GM21737 (cell line): Measurements from ENCODE around the gene SORL1-AS1.

Source experiments
- ATAC-seq: cut with Tn5 transposase; IDR thresholded peaks from one replicate; pipeline ENCODE4 v1.9.1; 2021; ENCODE audit warnings: mild to moderate bottlenecking, moderate library complexity; ENCODE audit not compliant: unreplicated experiment

Gene SORL1-AS1

DNA sequence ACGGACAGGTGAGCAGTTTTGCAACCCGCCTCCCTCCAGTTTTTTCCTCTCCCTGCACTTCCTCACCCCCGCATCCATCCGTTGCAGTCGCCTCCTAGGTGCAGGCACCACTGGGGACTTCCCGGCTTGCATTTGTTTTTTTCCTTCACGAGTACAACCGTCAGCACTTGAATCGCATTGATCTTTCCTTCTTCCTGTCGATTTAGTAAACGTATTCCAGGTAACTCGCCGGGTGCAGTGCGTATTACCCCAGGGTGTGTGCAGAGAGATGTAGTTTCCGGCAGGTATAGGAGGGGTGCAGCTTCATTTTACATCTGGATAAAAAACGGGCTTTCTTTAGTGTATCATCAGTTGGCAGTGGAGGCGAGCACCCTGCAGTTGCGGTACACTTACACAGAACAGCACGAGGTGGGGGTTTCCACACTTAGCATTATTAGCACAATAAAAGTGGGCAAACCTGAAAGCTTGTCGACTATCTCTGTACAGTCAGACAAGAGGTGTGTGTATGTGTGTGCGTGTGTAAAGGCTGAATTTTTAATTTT lies at the start of gene SORL1-AS1:
SORL1-AS1 (minus strand) TSS at position 359 of the 542 bp plus-strand sequence.
- peak; percentile 11 for ATAC-seq

DNA sequence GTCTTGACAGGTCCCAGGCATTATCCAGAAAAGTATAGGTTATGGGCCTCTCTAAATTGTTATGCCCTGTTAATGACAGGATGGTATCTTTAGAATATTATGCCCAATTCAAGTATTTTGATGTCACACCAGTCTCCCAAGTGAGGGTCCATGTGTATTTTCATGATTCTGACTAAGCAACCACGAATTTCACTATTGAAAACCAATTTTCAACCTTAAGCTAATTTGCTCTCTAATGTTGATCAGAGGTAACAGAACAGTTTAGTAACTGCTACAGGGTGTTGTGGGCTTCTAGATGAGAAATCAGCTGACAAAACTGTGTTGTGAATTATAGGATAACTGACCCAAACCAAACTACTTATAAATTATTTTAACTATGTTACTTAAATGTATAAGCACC lies 48.0 kb upstream of the SORL1-AS1 start:
- ATAC-seq, result no peak

DNA sequence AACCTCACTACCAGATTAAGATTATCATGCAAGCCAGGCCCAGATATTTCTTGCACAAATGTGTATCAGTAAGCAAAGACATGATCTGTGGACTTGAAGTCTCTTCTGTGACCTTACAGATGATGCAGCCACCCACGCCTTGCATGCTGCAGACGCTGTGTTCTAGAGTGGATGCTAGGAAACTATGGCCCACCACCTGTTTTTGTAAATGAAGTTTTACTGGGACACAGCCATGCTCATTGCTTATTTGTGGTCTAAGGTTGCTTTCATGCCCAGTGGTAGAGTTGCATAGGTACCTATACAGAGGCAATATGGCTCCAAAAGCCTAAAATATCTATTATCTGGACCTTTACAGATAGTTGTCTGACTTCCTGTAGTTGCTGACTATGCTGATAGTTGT lies 47.5 kb upstream of the SORL1-AS1 start:
- ATAC-seq, result no peak

DNA sequence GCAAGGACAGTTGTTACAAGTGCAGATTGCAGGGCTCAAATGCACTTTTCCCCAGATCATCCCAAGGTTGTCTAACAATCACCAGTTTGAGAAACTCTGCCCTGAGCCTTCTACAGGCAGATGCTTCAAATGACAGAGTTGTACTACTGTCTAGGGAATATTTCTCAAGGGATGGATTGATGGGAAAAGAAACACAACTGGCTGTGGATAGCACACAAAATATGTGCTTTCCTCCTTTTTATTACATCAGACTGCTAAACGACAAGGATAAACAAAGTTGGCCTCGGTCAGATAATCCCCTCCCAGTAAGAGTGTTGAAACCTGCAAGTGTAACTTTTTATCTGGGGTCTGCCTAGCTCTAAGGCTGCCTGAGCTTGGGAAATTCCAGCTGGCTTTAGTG lies 46.6 kb upstream of the SORL1-AS1 start:
- no peak for ATAC-seq

DNA sequence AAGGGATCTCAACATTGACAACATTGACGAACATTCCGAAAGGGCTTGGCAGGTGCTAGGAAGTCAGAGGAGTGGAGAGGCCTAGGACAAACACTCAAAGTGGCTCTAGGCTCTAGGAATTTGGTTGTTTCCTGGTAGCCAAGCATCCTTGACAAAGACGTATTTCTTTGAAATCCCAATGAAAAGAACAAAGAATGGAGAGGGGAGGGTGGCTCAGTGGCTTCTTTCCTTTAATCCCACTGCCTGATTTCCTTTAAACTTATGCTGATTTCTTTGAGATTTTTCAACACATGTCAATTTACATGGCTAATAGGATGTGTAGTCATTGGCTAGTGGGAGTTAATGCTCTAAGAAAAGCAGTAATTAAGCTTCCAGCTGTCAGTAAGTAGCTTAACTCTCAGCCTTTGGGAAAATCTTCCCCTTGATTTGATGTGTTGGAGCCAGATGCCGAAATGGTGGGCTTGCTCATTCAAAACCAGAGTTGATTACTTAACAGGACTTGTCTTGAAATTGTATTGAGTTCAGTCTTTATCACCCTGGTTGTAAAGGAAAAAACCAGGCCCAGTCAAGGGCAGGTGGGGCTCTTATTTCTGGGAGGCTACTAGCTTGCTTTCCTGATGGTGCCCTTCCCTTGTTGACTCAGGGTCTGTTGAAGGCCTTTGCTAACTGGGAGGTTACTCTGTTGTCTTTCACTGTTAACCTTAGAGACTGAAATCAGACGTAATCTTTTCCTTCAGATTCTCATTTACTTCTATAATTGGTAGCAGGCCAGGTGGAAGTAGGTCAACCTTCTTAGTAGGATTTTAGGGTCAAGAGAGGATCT lies 44.6 kb upstream of the SORL1-AS1 start:
- ATAC-seq, result no peak

DNA sequence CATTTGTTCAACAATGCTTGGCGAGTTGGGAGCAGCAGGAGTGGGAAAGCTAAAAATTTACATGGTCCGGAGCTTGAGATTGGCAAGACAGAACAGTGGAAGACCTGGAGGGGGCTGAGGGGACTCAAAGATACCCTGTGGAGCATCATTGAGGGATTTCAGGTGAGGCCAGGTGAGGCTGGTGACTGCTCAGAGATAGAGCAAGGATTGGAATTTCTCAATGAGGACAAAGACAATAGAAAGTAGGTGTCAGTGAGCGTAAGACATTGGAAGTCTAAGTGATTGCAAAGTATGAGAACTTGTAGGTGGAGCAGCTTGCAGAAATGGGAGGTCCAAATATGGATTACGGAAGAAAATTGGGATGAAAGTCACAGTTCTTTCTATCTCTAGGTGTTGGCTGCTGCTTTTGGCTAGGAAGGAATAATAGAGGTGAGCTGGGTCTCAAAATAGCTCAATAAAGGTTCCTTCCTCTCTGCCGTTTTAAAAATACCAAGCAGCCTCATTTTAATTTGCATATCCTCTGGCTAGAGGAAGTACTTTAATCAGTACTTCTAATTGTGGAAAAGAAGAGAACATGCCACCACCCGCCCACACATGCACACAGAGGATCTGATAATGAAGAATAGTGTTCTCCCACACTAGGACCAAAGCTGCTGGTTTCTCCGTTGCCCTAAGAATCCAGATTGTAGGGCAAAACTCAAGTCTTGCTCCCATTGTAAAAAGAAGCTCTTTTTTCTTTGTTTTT lies 41.8 kb upstream of the SORL1-AS1 start:
- no peak for ATAC-seq

DNA sequence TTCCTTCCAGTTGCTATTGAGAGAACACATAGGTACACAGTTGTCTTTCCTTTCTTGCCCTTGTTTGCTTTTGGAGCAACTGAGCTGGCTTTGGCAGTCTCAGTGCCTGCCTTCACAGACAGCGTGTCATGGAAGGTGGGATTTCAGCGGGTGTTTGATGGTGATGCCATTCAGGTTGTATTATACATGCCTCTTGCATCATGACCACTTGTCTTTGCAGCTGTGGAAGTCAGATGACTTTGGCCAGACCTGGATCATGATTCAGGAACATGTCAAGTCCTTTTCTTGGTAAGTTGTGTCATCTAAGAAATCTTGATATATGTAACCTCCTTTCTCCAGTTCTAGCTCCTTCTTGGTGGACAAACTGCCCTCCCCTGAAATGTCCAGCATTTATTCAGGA lies 37.1 kb upstream of the SORL1-AS1 start:
- no peak for ATAC-seq

DNA sequence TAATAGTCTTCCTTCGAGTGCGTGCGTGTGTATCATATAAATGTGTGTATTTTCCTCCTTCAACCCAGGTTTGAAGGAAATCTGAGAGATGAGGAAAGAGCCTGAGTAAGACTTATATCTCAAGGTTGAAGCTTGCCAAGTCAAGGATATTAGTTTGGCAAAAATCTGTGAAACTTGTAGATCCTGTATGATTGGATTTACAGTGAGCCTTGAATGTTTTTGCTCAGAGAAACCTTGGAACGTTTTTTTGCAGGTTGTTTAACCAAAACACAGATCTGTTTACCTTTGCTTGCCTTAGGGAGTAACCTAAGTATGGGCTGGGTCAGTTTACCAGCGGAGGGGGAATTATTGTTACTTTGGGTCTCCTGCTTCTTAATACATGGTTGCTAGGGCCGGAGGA lies 35.9 kb upstream of the SORL1-AS1 start:
- no peak for ATAC-seq

DNA sequence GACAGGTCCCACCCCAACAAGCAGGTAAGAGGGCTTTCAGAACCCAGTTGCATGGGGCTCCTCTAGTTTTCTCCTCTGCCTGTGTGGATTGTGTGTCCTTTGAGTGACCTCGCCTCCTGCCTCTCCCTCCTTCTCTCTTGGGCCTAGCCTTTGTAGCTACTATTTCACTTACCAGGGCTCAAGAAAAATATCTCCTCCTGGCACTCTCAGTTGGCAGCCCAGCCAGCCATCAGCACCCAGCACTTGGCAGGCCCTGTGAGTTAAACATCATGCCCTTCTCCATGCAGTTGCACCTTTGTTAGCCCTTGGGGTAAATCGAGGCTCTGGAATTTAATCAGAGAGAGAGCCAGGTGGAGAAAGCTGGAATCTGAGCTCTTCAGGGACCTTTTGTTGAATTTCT lies 35.4 kb upstream of the SORL1-AS1 start:
- ATAC-seq, result no peak

DNA sequence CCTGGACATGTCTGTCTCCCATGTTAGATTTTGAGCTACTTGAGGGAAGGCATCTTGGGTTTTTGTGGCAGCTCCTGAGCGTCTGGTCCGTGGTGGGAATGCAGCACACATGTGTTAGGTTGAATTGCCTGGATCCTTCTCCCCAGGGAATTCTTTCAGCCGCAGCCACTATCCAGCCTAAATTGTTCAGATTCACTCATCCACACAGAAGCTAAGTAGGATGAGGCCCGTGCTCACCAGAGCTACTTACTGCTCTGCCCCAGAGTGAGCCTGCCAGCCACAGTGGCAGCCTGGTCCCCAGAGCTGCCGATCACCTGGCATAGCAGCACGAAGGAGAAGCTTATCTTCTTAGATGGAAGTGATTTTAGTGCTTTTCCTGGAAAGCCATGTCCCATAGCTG lies 34.4 kb upstream of the SORL1-AS1 start:
- ATAC-seq, result no peak

DNA sequence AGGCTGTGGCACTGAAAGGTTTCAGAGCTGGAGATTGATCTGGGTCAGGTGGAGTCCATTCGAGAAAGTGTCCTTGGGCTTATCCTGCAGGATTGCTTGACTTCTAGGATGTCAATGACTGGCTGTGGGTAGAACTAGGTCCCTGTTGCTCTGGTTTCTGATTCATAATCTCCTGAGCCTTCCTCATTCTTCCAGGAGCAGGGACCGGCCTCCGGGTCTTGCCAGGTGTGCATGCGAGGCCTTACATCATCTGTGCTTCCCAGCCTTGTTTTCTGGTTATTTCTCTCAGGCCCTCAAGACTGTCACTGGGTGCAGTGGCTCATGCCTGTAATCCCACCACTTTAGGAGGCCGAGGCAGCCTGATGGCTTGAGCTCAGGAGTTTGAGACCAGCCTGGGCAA lies 33.3 kb upstream of the SORL1-AS1 start:
- ATAC-seq, result no peak

DNA sequence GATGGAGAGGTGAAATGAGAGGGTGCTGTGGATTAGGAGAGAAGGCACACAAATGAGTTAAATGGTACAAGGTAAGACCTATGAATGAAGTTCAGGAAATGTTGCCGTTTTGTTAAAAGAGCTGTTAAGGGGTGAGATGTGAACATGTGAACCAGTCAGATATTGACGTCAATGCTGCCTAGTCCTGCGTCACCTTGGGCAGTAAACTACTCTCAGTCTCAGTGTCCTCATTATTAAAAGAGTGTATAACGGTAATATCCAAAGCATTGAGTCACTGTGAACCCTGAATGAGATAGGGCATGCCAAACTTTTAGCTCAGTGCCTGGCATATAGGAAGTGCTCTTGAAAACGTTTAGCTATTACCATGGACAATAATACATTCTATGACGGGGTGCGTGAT lies 32.4 kb upstream of the SORL1-AS1 start:
- no peak for ATAC-seq

DNA sequence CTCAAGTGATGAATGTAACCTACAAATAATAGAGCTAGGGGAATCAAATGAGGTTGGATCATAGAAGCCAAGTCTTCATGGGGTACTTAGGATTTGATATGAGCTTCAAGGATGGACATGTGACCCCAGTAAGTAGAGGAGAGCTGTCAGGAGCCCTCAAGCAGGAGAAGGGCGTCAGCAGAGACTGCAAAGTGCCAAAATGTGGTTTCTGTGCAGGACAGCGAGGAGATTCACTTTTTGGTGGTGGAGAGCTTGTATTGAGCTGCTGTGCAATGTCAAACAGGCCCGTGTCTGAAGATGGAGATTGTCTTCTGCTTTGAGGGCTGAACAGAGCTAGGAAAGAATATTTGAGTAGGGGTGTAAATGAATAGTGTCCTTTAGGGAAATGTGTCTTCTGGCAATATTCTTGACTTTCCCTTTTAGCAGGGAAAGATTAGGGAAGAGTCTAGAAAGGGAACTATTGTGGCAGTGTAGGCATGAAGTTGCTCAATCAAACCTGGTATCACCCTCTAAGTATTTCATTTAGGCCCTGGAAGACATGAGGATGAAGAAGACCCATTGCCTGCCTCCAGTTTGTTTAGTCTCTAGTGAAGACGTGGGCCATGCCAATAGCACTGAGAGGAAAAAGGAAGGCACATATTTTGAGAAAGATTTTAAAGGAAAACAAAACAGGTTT lies 31.2 kb upstream of the SORL1-AS1 start:
- no peak for ATAC-seq

DNA sequence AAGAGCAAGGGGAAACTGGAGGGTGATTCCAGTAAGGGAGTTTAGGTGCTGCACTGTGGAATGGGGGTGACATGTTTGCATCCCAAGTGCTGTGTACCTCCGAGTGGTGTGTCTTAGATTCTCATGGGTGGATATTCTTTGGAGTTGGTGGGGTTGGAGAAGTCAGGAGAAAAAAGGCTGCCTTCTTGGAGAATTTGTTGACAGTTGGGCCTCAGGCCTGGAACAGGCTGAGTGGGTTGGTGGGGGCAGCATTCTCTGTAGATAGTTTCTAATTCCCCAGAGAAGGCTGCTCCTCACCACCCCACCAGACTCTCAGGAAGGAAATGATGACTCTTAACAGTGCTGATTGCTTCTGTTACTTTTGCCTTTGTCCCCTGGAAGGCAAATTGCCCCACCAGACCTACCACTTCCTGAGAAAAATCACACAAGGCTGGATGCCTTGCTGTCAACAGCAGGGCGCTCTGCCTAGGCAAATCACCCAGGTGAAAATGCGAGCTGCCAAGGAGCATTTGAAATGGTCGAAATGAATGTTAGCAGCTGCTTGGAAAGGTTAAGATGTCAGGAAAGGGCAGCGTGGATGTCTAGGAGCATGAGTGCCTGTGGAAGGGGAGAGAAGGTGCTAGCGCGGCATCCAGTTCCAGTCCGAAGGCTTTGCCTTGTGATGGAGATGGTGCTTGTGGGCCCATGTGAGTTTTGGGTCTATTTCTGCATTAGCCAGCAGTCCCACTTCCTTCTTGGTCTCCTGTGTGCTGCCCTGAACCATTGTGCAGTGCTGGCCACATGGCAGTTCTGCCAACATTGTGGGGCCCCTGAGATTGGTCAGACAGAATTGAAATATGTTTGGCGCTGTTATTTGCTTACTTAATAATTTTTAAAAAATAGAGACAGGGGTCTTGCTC lies 29.7 kb upstream of the SORL1-AS1 start:
- peak; percentile 86 for ATAC-seq

DNA sequence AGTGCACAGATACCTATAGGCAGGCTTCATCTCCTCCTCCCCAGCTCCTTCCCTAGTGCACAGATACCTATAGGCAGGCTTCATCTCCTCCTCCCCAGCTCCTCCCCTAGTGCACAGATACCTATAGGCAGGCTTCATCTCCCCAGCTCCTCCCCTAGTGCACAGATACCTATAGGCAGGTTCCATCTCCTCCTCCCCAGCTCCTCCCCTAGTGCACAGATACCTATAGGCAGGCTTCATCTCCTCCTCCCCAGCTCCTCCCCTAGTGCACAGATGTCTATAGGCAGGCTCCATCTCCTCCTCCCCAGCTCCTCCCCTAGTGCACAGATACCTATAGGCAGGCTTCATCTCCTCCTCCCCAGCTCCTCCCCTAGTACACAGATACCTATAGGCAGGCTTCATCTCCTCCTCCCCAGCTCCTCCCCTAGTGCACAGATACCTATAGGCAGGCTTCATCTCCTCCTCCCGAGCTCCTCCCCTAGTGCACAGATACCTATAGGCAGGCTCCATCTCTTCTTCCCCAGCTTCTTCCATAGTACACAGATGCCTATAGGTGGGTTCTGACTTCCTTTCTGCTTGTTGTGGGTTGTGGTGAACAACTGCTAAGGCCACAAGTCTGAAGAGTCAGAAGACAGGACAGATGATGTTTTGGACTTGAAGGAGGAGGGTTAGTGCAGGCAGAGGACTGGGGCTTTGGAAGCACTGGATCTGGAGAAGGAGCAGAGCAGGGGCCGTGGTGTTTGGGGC lies 28.9 kb upstream of the SORL1-AS1 start:
- peak; percentile 43 for ATAC-seq

DNA sequence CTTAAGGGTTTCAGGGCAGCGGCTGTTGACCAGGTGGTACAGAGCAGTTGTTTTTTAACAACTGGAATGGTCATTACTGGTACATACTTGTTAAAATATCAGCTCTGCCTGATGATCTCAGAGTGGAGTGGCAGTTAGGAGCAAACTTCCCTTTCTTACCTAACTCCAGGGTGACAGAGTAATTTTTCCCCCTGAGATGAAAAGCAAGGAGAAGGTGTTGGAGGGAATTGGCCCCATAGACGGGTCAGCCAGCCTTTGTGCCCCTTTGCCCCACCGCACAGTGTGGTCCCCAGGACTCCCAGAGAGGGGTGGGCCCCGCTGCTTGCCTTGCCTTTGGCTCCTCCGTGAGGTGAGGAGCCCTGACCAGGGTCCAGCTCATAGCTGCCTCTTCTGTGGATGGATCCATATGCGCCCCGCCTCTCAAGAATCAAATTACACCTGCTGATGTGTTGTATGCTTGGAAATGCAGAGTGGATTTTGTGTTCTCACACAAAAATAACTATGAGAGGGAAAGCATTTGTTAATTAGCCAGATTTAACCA lies 27.0 kb upstream of the SORL1-AS1 start:
- ATAC-seq, result no peak

DNA sequence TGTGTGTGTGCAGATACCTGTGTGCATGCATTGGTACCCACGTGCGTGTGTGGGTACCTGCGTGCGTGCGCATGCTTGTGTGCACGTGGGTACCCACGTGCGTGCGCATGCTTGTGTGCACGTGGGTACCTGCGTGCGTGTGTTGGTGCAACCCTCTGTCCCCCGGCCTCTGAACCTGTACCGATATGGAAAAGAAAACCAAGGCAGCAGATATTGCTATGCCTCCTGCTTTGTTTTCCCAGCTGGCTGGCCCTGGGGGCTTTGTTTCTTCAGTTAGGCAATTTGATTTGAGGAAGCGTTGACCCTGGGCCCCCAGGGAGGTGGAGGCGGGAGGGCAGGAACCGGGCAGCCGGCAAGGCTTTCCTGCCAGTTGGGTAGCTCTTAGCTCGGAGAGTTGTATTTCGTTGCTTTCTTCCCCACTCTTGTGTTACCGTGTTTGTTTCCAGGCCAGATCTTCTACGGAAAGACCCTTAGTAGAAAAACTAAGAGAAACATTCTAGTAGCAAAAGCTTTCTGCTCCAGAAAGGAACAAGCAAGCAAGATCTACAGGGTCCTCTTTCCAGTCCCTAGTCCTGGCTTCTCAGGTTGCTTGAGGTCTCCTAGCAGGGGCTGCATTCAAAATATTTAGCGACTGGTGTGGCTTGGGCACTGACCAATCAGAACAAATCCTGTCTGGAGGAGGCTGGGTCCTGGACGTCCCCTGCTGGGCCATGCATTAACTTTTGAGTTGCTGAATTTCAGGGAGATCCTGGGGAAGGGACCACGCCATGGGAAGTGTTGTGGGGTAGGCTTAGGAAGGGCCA lies 26.3 kb upstream of the SORL1-AS1 start:
- ATAC-seq, result no peak

DNA sequence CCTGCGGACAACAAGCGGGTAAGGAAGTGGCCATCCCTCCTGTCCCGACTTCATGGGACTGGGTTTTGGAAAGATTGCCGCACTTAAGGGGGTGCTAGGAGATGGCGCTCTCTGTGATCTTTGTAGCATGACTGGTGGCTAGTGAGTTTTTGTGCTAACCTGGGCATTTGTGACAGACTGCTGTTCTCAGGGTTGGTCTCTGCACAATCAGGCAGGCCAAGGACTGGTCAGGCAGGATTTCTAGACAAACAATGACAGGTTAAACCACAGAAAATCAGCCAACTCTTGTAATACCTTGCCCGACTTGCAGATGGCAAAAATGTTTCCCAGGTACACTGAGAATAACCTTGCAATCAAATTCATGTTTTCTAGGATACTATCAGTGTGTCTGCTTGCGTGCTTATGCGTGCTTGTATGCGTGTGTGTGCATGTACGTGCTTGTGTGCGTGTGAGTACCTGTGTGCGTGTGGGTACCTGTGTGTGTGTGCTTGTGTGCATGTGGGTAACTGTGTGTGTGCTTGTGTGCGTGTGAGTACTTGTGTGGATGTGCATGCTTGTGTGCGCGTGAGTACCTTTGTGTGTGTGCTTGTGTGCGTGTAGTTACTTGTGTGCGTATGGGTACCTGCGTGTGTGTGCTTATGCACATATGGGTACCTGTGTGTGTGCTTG lies 25.6 kb upstream of the SORL1-AS1 start:
- ATAC-seq, result no peak
